ENCODE data around the gene MESD.

Gene MESD

GRCh38 chr15:80915472-80915871, 74.1 kb downstream of the MESD start:
- FAIRE-seq: no peak
- no peak for DNase-seq (ENCODE audit: insufficient read length, low spot score)

GRCh38 chr15:80913541-80913940, 76.1 kb downstream of the MESD start:
- FAIRE-seq (no peak), DNase-seq (ENCODE audit: insufficient read length, low spot score) (no peak)

- FAIRE-seq: no peak
- no peak for DNase-seq (ENCODE audit: insufficient read length, low spot score)
These were observed 76.9 kb downstream of the MESD start for GRCh38 chr15:80912673-80913072.

GRCh38 chr15:80911821-80912220, 77.8 kb downstream of the MESD start:
- DNase-seq (ENCODE audit: insufficient read length, low spot score) (no peak), FAIRE-seq (no peak)

GRCh38 chr15:80906159-80906766, 83.4 kb downstream of the MESD start:
- DNase-seq (ENCODE audit: insufficient read length, low spot score) (no peak), FAIRE-seq (no peak)

- FAIRE-seq (no peak), DNase-seq (ENCODE audit: insufficient read length, low spot score) (no peak)
These were observed 84.6 kb downstream of the MESD start for GRCh38 chr15:80904998-80905397.

- no peak for FAIRE-seq
These were observed 87.3 kb downstream of the MESD start for GRCh38 chr15:80902298-80902801.

GRCh38 chr15:80898040-80898439, 91.6 kb downstream of the MESD start:
- DNase-seq (ENCODE audit: insufficient read length, low spot score) (no peak), FAIRE-seq (no peak)

More at GRCh38 chr15:80902298-80902801, 87.3 kb downstream of the MESD start:
- no peak for DNase-seq (ENCODE audit: insufficient read length, low spot score)
